Kidney capillary endothelial cell (primary cell): ENCODE data around the gene CACUL1.
"Not testable (repeated sequence)": the region's sequence is repeated elsewhere in the genome, so short reads cannot be mapped to it uniquely, and the experiment has no call there.

Experiments
- DNase-seq: peaks from one replicate; pipeline ENCODE4 v3.0.0-alpha.2; 2018; ENCODE audit warnings: low spot score

The CACUL1 gene

DNA sequence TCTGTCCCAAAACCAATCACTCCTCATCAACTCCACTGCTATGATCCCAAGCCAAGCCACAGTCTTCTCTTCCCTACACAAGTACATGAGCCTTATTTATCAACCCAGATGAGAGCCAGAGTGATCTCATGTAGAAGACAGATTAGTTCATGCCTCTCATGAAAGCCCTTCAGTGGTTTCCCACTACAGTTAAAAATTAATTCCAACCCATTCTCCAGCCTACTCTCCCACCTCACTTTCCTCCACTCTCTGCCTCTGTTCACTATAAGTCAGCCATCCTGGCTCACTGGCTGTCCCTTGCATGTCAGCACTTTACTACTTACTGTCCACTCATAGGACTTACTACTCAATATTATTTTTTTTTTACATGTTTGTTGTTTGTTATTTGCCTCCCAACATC is 67.3 kb downstream of the CACUL1 start:
- no peak for DNase-seq

DNA sequence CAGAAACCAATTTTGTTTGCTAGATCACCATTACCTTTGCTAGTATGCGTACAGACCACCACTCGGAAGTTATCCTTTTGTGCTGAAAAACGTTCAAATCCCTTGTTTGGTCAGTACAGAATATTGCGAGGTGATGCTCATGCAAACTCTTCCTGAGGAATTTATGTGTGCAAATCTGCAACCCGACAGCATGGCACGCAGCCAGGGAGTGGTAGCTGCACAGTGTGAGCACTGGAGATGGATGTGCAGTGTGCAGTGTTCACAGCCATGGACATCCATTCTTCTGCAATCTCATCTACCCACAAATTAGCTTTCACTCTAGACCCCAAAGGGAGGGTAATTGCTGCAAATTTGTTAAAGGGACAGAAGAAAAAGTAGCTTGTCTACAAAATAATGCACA is 72.2 kb downstream of the CACUL1 start:
- DNase-seq, result no peak

DNA sequence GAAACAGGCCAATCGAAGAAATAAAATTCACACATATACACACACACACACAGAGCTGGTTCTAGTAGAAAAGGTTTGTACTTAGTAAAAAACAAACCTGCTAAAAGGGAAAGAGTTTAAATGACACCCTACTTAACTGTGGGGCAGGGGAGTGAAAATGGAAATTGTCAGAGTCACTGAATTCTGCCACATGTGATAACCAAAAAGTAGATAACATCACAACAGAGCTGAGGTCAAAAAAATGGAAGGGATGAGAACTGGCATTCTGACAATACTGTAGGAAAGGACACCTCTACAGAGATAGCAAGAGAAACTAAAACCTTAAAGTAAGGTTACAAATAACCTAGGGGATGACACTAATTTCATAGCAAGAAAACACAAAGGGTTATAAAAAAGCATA is 74.6 kb downstream of the CACUL1 start:
- no peak for DNase-seq

DNA sequence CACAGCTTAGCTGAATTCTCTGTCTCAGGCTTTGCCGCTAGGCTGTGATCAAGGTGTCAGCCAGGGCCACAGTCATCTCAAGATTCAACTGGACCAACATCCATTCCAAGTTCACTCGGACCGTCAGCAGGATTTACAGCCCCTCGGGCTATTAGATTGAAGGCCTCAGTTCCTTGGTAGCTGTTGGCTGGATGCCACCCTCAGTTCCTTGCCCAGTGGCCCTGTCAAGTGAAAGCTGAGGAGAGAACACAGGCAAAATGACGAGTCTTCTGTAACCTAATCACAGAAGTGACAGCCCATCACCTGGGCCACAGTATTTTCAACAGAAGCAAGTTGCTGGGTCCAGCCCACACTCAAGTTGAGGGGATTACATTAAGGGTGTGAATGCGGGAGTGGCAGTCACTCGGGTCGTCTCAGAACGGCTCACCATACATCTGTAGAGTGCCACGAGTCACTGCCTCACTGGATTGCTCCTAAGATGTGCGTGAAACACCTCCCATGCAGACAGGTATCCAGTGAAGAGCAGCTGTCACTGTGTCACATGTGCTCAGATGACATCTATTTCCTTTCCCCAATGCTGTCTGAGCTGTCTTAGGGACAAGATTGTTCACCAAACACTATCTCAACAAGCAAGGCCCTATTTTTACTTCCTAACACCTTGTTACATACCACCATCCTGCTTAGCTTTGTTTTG is 80.4 kb downstream of the CACUL1 start:
- DNase-seq, result no peak

DNA sequence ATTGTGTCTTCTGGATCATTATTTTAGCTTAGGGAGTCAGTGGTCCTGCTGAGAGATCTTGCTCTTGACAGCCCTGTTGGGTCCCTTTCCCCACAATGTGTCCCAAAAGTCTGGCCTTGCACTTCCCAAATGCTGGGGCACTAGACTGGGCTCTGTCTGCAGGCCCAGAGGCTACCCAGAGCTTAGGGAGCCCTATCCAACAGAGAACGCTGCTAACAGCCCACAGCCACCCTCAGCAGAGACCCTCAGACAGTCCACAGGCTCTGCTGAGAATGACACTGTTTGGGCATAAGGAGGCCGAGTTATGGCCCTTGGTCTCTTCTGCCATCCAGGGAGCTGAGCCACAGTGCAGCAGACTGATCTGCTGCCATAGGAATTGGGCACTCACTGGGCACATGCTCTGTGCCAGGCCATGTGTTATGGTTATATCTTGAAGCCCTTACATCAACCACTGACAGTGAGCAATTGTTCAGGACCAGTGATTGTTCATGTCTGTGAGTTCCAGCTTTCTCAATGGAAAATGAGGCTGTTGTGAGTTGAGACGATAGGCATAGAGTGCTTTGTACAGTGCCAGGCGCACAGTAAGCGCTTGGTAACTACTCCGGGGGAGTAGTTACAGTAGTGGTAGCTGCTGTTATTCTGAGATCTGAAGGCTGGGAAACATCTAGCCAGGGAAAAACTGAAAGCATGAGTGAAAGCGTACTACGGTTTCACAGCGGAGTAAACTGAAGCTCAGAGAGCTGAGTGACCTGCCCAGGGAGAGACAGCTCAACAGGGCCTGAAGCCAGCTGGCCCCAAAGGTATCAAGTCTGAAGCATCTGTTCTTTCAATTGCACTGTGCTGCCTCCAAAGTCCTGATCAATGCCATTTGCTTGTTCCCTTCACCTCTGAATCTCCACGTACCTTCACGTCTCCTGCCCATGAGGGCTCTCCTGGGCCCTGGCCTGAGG is 81.7 kb downstream of the CACUL1 start:
- no peak for DNase-seq

DNA sequence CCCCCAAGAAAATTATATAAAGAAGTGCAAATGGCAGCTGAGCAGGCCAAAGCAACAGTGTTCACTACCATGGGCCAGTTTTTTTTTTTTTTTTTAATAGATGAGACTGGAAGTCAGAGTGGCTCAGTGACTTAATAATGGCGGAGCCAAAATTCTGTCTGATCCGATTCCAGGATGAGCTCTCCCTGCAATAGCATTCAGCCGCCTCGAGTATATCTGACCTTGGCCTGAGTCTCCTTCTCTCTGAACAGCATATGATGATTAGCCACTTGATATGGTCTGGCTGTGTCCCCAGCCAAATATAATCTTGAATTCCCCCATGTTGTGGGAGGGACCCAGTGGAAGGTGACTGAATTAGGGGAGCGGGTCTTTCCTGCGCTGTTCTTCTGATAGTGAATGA is 82.6 kb downstream of the CACUL1 start:
- no peak for DNase-seq

DNA sequence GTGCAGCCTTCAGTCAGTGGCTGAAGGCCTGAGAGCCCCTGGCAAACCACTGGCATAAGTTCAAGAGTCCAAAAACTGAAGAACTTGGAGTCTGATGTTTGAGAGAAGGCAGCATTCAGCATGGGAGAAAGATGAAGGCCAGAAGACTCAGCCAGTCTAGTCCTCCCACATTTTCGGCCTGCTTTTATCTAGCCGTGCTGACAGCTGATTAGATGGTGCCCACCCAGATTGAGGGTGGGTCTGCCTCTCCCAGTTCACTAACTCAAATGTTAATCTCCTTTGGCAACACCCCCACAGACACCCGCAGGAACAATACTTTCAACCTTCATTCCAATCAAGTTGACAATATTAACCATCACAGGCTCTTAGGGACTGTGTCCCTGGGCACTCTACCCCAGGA is 83.5 kb downstream of the CACUL1 start:
- not testable (repeated sequence) for DNase-seq

DNA sequence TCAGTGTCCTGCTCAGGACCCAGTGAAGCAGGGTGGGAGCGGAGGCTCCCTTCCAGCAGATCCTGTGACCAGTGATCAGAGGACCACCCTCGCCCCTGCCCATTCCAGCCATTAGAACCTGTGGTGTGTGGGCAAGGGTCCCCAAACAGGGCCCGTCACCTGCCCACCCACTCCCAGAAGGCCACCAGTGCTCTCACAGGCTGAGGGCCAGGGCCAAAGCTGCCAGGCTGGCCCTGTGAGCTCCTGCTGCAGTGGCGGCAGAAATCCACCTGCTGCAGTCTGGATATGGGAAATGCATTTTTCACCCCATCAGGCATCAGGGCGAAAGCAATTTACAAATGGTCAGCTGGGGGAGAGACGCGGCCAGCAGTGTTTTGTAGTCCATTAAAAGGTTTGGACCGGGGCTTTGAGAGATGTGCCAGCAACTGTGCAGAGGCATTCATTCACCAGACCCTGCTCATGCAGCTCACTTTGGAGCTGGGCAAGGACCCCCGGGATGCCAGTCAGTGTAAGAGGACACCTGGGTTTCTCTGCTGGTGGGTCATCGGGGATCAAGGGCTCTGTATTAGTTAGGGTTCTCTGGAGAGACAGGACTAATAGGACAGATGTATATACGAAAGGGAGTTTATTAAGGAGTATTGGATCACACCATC is 84.2 kb downstream of the CACUL1 start:
- no peak for DNase-seq

DNA sequence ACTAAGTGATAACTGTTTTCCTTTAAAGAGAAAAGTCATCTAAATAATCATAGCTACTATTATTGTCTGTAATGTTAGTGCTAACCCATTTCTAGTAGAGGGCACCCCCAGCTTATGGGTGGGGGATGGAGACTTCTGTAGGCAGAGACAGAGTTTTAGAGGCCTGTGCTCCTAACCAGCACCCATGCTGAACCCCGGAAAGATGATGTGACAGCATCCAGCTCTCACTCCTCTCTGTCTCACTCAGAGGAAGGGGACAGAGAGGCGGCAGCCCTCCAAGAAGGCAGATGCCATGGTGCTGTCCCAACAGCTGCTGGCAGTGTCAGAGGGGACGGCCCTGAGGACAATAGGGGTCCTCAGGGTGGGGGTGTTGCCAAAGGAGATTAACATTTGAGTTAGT is 84.9 kb downstream of the CACUL1 start:
- DNase-seq, result no peak

DNA sequence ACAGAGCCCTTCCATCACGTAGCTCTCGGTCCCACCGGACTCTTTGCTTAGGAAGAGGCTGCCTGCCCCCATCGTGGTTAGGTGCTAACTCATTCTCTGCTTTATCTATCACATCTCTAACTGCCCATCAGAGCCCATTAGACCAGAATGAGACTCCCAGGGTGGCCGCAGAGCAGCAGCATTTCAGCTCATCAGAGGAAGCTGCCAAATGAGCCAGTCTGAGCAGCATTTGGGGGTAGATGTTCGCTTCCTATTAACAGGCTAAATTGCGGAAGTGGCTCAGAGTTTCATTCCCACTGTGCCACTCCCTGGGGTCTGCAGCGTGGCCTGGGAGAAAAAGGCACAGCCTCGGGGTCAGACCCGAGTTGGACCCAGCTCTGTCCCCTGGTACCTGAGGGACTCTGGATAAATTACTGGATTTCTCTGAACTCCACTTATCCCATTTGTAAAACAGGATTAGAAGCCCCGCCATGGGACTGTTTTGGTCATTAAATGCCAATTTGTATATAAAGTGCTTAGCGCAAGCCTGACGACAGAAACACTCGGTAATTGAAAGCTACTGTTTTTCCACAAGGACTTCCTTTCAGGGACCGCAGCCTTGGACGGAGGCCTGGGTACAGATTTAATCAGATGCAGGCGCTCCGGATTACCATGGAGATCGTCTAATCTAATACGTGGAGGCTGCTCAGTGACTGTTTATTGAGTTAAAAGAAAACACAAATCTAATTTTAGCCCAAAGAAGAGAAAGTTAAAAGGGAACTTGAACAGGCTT is 85.6 kb downstream of the CACUL1 start:
- no peak for DNase-seq

DNA sequence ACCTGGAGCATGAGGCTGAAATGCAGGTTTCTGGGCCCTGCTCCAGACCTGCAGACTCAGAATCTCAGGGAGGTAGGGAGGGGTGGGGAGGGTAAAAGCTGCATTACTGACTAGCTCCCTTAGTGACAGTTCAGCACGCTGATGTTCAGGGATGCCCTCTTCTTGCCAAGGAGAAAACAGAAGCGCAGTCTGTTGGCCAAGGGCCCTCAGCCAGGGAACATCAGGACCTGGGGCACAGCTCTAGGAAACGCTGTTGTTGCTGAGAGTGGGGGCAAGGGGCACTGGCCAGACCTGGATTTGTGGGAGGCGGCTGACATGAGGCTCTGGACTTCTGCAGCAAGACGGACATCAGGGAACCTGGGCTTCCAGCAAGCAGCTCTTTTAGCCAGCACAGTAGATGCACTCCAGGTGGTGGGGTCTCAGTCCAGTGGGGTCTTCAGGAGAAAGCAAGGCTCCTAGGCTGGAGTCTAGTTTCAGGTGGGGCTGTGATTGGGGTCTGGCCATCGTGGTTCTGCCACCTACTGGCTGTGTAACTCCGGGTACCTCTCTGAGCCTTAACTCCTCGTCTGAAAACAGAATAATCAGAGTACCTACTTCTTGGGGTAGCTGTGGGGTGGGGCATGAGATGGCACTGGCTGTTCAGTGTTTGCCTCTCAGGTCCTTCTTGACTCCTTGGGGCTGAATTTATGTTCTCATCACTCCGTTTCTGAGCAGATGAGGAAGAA is 86.4 kb downstream of the CACUL1 start:
- no peak for DNase-seq

DNA sequence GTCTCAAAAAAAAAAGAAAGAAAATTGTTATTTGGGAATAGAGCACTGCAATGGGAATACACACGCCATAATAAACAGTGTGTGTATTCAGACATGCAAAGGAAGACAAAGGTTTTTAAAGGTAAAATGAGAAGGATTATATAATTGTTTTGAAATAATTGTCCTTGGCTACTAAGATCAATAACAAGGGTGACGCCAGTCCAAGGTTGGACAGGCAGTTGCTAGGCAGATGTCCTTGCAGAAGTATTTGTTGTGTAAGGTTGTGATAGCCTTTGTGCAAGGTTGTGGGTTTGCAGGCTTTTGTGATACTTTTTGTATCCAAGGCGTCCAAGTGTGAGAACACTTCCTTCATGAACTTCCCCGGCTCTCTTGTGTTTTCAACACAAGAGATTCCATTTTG is 87.0 kb downstream of the CACUL1 start:
- DNase-seq, result no peak

DNA sequence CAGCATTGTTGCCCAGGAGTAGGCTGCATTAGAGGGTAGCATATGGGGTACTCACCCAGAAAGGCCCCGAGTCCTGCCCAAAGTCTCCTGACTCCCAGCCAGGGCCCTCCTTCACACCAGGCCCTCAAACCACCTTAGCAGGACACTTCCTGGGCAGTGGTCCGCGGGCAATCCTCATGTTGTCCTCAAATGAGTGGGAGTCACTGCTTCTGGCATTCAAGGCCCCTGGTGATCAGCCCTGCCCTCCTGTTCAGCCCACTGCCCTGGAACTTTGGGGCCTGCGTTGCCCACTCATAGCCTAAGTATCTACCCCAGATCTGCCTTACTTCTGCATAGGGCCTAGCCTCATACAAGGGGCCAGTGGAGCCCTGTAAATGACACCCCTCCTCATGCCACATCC is 88.4 kb downstream of the CACUL1 start:
- DNase-seq, result no peak

DNA sequence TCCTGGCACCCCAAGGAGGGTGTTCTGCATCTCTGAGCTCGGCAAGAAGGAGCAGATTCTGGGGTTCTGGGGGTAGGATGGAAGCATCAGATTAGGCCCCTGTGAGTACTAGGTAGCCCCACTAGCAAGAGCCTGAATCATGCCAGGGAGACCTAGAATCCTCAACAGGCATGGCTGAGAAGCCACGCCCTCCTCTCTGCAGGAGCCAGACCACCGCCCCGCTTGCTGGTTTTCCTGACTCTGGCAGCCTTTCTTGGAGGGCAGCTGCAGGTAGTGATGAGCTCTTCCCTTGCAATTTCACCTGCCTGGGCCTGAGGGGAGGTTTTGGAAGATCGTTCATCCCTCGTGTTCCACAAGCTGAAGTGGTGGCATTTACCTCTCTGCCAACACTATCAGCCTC is 90.4 kb downstream of the CACUL1 start:
- DNase-seq, result no peak

DNA sequence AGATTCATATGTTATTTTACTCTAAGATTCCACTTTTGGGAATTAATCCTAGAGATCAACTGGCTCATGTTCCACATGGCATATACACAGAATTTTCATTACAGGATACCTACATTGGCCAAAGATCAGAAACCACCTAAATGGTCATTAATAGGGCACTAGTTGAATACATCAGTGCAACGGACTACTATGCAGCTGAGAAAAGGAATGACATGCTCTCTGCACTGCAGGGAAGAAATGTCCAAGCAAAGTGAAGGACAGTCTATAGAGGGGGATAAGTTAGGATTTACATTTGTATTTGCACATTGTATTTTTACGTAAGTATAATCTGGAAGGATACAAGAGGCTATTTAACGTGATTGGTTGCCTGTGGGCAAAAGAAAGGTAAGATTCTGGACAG is 91.6 kb downstream of the CACUL1 start:
- DNase-seq, result no peak

DNA sequence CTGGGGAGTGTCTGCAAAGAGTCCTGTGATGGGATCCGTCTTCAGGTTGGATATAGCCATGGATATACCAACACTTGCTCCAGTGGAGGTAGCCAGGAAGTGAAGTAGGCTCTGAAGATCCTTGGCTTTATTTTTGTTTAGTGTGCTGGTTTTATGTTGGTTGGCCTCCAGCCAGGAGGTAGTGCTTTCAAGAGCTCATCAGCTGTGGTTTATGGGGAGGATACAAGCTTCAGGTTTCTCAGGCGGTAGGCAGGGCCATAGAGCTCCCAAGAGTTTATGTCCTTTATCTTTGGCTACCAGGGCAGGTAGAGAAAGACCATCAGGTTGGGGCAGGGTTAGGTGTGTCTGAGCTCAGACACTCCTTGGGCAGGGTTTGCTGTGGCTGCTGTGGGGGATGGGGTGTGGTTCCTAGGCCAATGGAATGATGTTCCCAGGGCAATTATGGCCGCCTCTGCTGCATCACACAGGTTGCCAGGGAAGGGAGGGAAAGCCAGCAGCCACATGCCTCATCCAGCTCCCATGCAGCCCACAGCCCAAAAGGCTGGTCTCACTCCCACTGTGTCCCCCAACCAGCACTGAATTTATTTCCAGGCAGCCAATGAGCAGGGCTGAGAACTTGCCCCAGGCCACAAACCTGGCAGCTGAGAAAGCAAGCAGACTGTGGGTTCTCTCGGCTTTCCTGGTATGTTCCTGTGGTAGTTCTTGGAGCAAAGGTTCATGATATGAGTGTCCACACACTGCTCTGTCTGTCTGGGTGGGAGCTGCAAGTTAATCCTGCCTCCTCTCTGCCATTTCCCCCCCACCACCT is 92.3 kb downstream of the CACUL1 start:
- DNase-seq, result no peak

DNA sequence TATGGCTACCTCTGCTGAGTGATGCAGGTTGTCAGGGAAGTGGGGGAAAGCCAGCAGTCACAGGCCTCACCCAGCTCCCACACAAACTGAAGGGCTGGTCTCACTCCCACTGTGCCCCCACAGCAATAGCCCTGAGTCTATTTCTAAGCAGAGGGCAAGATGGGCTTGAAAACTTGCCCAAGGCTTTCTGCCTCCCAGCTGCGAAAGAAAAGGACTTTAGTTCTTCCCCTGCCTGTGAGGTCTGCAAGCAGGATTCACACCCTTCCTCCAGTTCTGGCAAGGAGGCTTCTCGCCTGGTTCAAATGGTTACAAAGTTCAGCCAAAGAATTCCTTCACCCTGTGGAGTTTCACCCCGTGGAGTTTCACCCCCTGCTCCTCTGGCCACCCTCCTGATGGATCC is 96.0 kb downstream of the CACUL1 start:
- no peak for DNase-seq

DNA sequence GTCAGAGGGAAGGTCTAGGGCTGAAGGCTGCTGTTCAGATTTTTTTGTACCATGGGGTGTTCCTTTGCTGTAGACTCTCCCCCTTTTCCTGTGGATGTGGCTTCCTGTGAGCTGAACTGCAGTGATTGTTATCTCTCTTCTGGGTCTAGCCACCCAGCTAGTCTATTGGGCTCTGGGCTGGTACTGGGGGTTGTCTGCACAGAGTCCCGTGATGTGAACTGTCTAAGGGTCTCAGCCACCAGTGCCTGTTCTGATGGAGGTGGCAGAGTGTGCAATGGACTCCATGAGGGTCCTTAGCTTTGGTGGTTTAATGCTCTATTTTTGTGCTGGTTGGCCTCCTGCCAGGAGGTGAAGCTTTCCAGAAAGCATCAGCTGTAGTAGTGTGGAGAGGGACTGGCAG is 96.6 kb downstream of the CACUL1 start:
- DNase-seq, result not testable (repeated sequence)

DNA sequence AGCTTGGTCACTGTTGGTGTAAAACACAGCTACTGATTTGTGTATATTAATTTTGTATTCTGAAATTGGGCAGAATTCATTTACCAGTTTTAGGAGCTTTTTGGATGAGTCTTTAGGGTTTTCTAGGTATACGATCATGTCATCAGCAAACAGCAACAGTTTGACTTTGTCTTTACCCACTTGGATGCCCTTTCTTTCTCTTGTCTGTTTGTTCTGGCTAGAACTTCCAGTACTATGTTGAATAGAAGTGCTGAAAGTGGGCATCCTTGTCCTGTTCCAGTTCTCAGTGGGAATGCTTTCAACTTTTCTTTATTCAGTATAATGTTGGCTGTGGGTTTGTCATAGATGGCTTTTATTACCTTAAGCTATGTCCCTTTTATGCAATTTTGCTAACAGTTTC is 109.5 kb downstream of the CACUL1 start:
- DNase-seq, result not testable (repeated sequence)

DNA sequence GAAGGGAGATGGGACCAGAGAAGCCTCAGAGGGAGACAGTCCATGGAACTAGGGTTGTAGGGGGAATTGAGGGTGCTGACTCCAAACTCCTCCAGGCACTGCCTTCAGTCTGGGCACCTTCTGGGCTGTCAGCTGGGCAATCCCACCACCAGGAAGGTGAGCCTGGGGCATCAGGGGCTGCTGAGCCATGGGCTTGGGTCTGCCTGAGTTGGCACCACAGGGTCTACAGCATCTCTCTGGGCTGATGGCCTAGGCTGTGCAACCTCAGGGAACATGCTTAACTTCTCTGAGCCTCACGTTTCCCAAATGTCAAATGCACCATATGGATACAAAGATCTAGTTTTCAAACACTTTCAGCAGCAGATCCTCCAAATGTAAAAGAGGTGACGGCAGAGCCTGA is 112.5 kb downstream of the CACUL1 start:
- no peak for DNase-seq

DNA sequence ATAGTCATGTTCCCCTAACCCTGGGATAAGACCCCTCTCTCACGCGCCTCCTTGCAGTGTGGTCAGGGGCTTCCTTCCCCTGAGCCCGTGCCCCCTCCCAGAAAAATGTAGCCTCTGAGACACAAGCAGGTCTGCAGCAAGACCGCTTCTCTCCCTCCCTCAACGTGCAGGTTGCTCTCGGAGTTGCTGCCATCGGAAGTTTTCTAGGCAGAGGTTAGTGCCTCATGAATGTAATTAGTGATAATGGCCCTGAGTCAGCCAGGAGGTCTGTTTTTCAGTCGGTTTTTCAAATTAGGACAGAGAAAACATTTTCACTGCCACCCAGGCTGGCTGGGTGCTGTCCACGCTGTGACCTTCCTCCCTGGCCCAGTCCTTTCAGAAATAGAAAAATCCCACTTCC is 116.1 kb downstream of the CACUL1 start:
- no peak for DNase-seq
